CD4-positive, alpha-beta T cell (primary cell): ENCODE measurements around the gene PTPN9. TPM values are rescaled to one million over a fixed set of nuclear protein-coding genes. Genes with fewer than 3 reads are reported as not detected.
"Not testable (repeated sequence)": the region's sequence is repeated elsewhere in the genome, so short reads cannot be mapped to it uniquely, and the experiment has no call there.

Source experiments
- ATAC-seq: fragments of 200-7000 bp; cut with Tn5 transposase; one replicate; pipeline ENCODE4 v1.10.0; 2022; ENCODE audit warnings: mild to moderate bottlenecking; ENCODE audit not compliant: poor library complexity
- CTCF ChIA-PET: fragments of 350-600 bp; sonication (Branson Sonifier 250); formaldehyde crosslinking; loops from one replicate; lab custom pipeline; 2021; ENCODE audit warnings: antibody characterized with exemption, inconsistent platforms; lab: Charles Lee
- POLR2A ChIA-PET: fragments of 350-600 bp; sonication (Branson Sonifier 250); formaldehyde crosslinking; loops from one replicate; lab custom pipeline; 2021; ENCODE audit warnings: antibody characterized with exemption, inconsistent platforms; lab: Charles Lee
- DNase-seq, 14 experiments: peaks; one replicate each; pipeline ENCODE4 v3.0.0-alpha.2; 2013 to 2020; ENCODE audit warnings: mixed read lengths in 2 of 14
- H3K27ac ChIP-seq, 2 donors: one replicate each; pipeline versions ENCODE4 v1.5.1 to v1.7.0; 2013; ENCODE audit warnings: low read length in 2 of 2, low read depth in 1 of 2, mild to moderate bottlenecking in 1 of 2
- H3K27me3 ChIP-seq, 2 experiments: 1 replicate in 1 of 2; 2 replicates in 1 of 2; pipeline versions ENCODE4 v1.6.1 to v1.7.0; 2013; ENCODE audit warnings: low read length in 2 of 2, control low read depth in 1 of 2, mild to moderate bottlenecking in 1 of 2, moderate library complexity in 1 of 2; ENCODE audit not compliant: insufficient read depth in 2 of 2, control insufficient read depth in 1 of 2
- H3K36me3 ChIP-seq: one replicate; pipeline ENCODE4 v1.6.1; 2013; ENCODE audit warnings: low read length, control low read depth; ENCODE audit not compliant: insufficient read depth
- H3K4me1 ChIP-seq: one replicate; pipeline ENCODE4 v1.6.1; 2013; ENCODE audit warnings: low read length, control low read depth; ENCODE audit not compliant: insufficient read depth
- H3K4me3 ChIP-seq: one replicate; pipeline ENCODE4 v1.5.1; 2013; ENCODE audit warnings: mild to moderate bottlenecking, low read length, moderate library complexity
- H3K9me3 ChIP-seq, 2 experiments: 1 replicate in 1 of 2; 2 replicates in 1 of 2; pipeline versions ENCODE4 v1.6.1 to v1.7.0; 2013; ENCODE audit warnings: low read length in 2 of 2, mild to moderate bottlenecking in 2 of 2, control low read depth in 1 of 2, moderate library complexity in 1 of 2; ENCODE audit not compliant: control insufficient read depth in 1 of 2, insufficient read depth in 1 of 2
- H3K27ac Mint-ChIP-seq: one replicate; pipeline ENCODE4 v1.8.0; 2020; ENCODE audit warnings: mixed read lengths
- H3K27me3 Mint-ChIP-seq: one replicate; pipeline ENCODE4 v1.8.0; 2021; ENCODE audit warnings: mixed read lengths
- H3K36me3 Mint-ChIP-seq: one replicate; pipeline ENCODE4 v1.8.0; 2021; ENCODE audit warnings: low read depth, mixed read lengths
- H3K4me1 Mint-ChIP-seq: one replicate; pipeline ENCODE4 v1.8.0; 2021; ENCODE audit warnings: low read depth, mixed read lengths
- H3K4me3 Mint-ChIP-seq: one replicate; pipeline ENCODE4 v1.8.0; 2020; ENCODE audit warnings: mild to moderate bottlenecking, mixed read lengths
- H3K9me3 Mint-ChIP-seq: one replicate; pipeline ENCODE4 v1.8.0; 2020; ENCODE audit warnings: mixed read lengths
- intact Hi-C, 2 experiments: fragments of 100-400 bp; cut with DNase I in 1 of 2; cut with micrococcal nuclease in 1 of 2; formaldehyde crosslinking; loops; one replicate each; pipeline versions ENCODE4 v1.15.1 to v1.9.0; 2023 to 2025; cut with DNase I, micrococcal nuclease
- total RNA-seq, 174 experiments: library from RNA in 2 of 174; stranded (reverse) in 2 of 174; gene quantifications; one replicate each; pipeline ENCODE4 v1.2.3 and lab custom pipeline; 2021 to 2026
- TF ChIP-seq, protein P1 (sequence below): fragments of 200-600 bp; IDR thresholded peaks from one replicate; pipeline ENCODE4 v1.8.0; 2022; ENCODE audit warnings: antibody characterized with exemption, mild to moderate bottlenecking

Gene PTPN9
- total RNA-seq, 2 experiments from 2014 or later, result 8.1 to 8.2 TPM

DNA sequence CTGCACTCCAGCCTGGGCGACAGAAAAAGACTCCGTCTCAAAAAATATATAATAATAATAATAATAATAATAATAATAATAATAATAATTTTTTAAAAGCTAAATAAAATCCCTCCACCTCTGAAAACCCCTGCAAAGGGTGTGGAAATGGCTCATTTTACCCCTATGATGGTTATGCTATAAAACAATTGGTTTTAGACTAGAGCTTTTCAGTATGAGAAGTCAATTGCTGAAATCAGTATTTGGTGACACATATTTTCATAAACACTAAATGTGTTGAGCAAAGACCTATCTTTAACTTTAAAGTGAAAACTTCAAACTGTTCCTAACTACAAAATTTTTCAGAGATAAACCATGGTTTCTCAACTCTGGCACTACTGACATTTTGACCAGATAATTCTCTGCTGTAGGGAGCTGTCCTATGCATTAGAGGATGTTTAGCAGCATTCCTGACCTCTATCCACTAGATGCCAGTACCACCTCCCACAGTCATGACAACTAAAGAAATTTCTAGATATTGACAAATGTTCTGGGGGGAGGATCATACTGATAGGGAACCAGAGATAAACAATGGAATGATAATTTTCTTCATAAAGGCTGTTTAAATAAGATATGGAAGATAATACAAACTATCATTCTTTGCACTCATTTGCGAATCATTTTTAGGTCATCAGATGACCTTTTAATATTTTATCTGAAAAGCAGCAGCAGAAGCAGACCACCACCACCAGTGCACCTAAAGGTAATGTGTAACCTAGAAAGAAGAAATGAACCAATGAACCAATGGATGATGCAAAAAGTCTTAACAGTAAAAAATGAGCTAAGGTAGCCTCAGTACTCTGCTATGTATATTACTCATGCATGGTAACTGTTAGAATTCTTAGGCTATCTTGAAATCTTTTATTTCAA is 13.8 kb downstream of the PTPN9 start:
- ChIA-PET POLR2A (no interaction called here), CTCF (no interaction called here)
- no peak overlapping the region for H3K27ac Mint-ChIP-seq

DNA sequence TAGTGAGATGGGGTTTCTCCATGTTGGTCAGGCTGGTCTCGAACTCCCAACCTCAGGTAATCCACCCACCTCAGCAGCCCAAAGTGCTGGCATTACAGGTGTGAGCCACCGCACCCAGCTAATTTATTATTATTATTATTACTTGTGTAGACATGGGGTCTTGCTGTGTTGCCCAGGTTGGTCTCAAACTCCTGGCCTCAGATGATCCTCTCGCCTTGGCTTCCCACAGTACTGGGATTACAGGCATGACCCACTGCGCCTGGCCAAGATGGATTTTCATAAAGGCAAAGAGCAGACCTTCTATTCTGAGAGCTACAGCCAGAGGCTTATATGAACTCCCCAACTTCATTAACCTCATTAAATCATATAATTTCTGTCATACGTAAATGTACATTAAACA is 17.2 kb downstream of the PTPN9 start:
- H3K27me3 ChIP-seq, result no peaks in the 10 kb centered on the region
- Mint-ChIP-seq H3K4me3 (no peak overlapping the region), H3K27ac (no peak overlapping the region), H3K9me3 (no peaks in the 10 kb centered on the region), H3K36me3 (peaks cover 5% of the 10 kb centered on the region), H3K4me1 (peaks cover 15% of the 10 kb centered on the region), H3K27me3 (no peaks in the 10 kb centered on the region)
- ATAC-seq (no peak), DNase-seq (no peak)
- ChIA-PET CTCF (no interaction called here), POLR2A (interaction anchor here (0.8 to 1.4 kb wide), 2 partner anchors 16 to 17 kb away, joined by 3 to 4 read pairs; partner anchors contain the start of gene PTPN9)
- no peaks in the 10 kb centered on the region for H3K36me3 ChIP-seq
- intact Hi-C loops, result no loop called here
- TF ChIP-seq, protein P1, sequence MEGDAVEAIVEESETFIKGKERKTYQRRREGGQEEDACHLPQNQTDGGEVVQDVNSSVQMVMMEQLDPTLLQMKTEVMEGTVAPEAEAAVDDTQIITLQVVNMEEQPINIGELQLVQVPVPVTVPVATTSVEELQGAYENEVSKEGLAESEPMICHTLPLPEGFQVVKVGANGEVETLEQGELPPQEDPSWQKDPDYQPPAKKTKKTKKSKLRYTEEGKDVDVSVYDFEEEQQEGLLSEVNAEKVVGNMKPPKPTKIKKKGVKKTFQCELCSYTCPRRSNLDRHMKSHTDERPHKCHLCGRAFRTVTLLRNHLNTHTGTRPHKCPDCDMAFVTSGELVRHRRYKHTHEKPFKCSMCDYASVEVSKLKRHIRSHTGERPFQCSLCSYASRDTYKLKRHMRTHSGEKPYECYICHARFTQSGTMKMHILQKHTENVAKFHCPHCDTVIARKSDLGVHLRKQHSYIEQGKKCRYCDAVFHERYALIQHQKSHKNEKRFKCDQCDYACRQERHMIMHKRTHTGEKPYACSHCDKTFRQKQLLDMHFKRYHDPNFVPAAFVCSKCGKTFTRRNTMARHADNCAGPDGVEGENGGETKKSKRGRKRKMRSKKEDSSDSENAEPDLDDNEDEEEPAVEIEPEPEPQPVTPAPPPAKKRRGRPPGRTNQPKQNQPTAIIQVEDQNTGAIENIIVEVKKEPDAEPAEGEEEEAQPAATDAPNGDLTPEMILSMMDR, result no peak
- no peaks in the 10 kb centered on the region for H3K4me1 ChIP-seq
- no peak overlapping the region for H3K27ac ChIP-seq
- H3K4me3 ChIP-seq, result no peak overlapping the region
- H3K9me3 ChIP-seq, result no peaks in the 10 kb centered on the region

More for the DNA sequence above, 13.8 kb downstream of the PTPN9 start:
- intact Hi-C loops, result no loop called here
- no peak overlapping the region for H3K4me3 Mint-ChIP-seq
- H3K27ac ChIP-seq, result no peak overlapping the region
- H3K4me1 ChIP-seq, result no peaks in the 10 kb centered on the region
- H3K27me3 ChIP-seq, result no peaks in the 10 kb centered on the region
- H3K9me3 Mint-ChIP-seq, result no peaks in the 10 kb centered on the region
- H3K36me3 ChIP-seq, result peaks cover 5% of the 10 kb centered on the region
- TF ChIP-seq, protein P1, result no peak
- peaks cover 3% of the 10 kb centered on the region for H3K36me3 Mint-ChIP-seq
- no peak overlapping the region for H3K4me3 ChIP-seq
- peaks cover 15% of the 10 kb centered on the region for H3K4me1 Mint-ChIP-seq
- ATAC-seq, result no peak
- DNase-seq, result no peak
- no peaks in the 10 kb centered on the region for H3K9me3 ChIP-seq
- H3K27me3 Mint-ChIP-seq, result no peaks in the 10 kb centered on the region

DNA sequence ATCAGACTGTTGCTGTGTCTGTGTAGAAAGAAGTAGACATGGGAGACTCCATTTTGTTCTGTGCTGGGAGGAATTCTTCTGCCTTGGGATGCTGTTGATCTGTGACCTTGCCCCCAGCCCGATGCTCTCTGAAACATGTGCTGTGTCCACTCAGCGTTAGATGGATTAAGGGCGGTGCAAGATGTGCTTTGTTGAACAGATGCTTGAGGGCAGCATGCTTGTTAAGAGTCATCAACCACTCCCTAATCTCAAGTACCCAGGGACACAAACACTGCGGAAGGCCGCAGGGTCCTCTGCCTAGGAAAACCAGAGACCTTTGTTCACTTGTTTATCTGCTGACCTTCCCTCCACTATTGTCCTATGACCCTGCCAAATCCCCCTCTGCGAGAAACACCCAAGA is 19.8 kb downstream of the PTPN9 start:
- H3K9me3 ChIP-seq, intact Hi-C loops, H3K4me3 Mint-ChIP-seq, H3K27me3 Mint-ChIP-seq, H3K27me3 ChIP-seq, H3K27ac Mint-ChIP-seq, ATAC-seq, H3K4me3 ChIP-seq, H3K27ac ChIP-seq, DNase-seq, CTCF ChIA-PET, H3K9me3 Mint-ChIP-seq, H3K4me1 ChIP-seq, H3K36me3 ChIP-seq, H3K4me1 Mint-ChIP-seq, H3K36me3 Mint-ChIP-seq, POLR2A ChIA-PET: not testable (repeated sequence)

DNA sequence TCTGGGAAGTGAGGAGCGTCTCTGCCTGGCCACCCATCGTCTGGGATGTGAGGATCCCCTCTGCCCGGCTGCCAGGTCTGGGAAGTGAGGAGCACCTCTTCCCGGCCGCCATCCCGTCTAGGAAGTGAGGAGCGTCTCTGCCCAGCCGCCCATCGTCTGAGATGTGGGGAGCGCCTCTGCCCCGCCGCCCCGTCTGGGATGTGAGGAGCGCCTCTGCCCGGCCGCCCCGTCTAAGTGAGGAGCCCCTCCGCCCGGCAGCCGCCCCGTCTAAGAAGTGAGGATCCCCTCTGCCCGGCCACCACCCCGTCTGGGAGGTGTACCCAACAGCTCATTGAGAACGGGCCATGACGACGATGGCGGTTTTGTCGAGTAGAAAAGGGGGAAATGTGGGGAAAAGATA is 20.2 kb downstream of the PTPN9 start:
- H3K27ac ChIP-seq, intact Hi-C loops, H3K4me3 ChIP-seq, H3K27me3 ChIP-seq, H3K4me1 ChIP-seq, POLR2A ChIA-PET, H3K9me3 ChIP-seq, DNase-seq, H3K36me3 Mint-ChIP-seq, H3K36me3 ChIP-seq, H3K4me1 Mint-ChIP-seq, H3K4me3 Mint-ChIP-seq, CTCF ChIA-PET, H3K9me3 Mint-ChIP-seq, H3K27me3 Mint-ChIP-seq, H3K27ac Mint-ChIP-seq, ATAC-seq: not testable (repeated sequence)
